Measurements from ENCODE around the gene MAP1S.

MAP1S gene

GRCh38 chr19:17687857-17688784 is 31.2 kb upstream of the MAP1S start, which contains the start of gene UNC13A:
Gene UNC13A (minus strand): TSS chr19:17688354. CDS start chr19:17688199, 155 bp downstream.
- H4K91ac ChIP-seq (ENCODE audit: low read length) = no peak within 1 kb of the TSS
- no peak within 1 kb of the TSS for H3K27ac ChIP-seq (ENCODE audit: low read length, poor library complexity, severe bottlenecking)
- peak within 1 kb of the TSS in 1 of 2 experiments; percentile 29 for H3K4me3 ChIP-seq (ENCODE audit: insufficient read depth in 1 of 2, low read depth in 1 of 2, low read length in 2 of 2)
- DNase-seq = peak; percentile 41
- H3K79me1 ChIP-seq (replicated peaks; ENCODE audit: low read length, poor library complexity, severe bottlenecking) = no peaks in the 10 kb centered on the region
- H3K9ac ChIP-seq (ENCODE audit: low read length) = no peak within 1 kb of the TSS
- no peaks in the 10 kb centered on the region for H3K9me3 ChIP-seq (ENCODE audit: control insufficient read depth, low read length)
- peak within 1 kb of the TSS; percentile 28 for H3K4me2 ChIP-seq (ENCODE audit: low read length, poor library complexity, severe bottlenecking)
- no peak within 1 kb of the TSS for H2AK5ac ChIP-seq (ENCODE audit: low read length, severe bottlenecking)
- H3K4ac ChIP-seq (ENCODE audit: low read depth in 1 of 2, low read length in 2 of 2) = no peak within 1 kb of the TSS
- no peaks in the 10 kb centered on the region for H3K36me3 ChIP-seq (ENCODE audit: control insufficient read depth in 1 of 2, insufficient read depth in 2 of 2, low read depth in 1 of 2, low read length in 2 of 2)
- peaks cover 23% of the 10 kb centered on the region for H3K4me1 ChIP-seq (ENCODE audit: control insufficient read depth, insufficient read depth, low read depth, low read length)
- H3K18ac ChIP-seq (ENCODE audit: low read depth in 1 of 2, low read length in 2 of 2) = no peak within 1 kb of the TSS
- H2BK5ac ChIP-seq (ENCODE audit: low read depth, low read length, poor library complexity, severe bottlenecking) = no peak within 1 kb of the TSS
- no peak within 1 kb of the TSS for H2BK120ac ChIP-seq (ENCODE audit: low read depth, low read length)
- no peak within 1 kb of the TSS for H3K14ac ChIP-seq (ENCODE audit: low read length in 2 of 2)
- H3K23ac ChIP-seq (ENCODE audit: low read length in 2 of 2) = no peak within 1 kb of the TSS
- H3K27me3 ChIP-seq (ENCODE audit: control insufficient read depth in 1 of 2, insufficient read depth in 1 of 2, low read length in 2 of 2) = peaks cover 58 to 62% of the 10 kb centered on the region in 2 experiments
- no peak within 1 kb of the TSS for H2BK12ac ChIP-seq (ENCODE audit: low read length in 2 of 2)
- WGBS = 2% methylated on average over 71 of the region's 77 CpGs
- H4K8ac ChIP-seq (ENCODE audit: low read length) = no peak within 1 kb of the TSS
- no peak within 1 kb of the TSS for H2AFZ ChIP-seq (ENCODE audit: low read depth, low read length)
- H2BK15ac ChIP-seq (ENCODE audit: low read depth, poor library complexity, severe bottlenecking) = no peak within 1 kb of the TSS

- Histone ChIP-seq H3K79me1 (replicated peaks; ENCODE audit: low read length, poor library complexity, severe bottlenecking) (no peaks in the 10 kb centered on the region), H3K23ac (ENCODE audit: low read length in 2 of 2) (no peak overlapping the region), H3K14ac (ENCODE audit: low read length in 2 of 2) (no peak overlapping the region), H3K27me3 (ENCODE audit: control insufficient read depth in 1 of 2, insufficient read depth in 1 of 2, low read length in 2 of 2) (peaks cover 52 to 58% of the 10 kb centered on the region in 2 experiments), H4K8ac (ENCODE audit: low read length) (no peak overlapping the region), H2AK5ac (ENCODE audit: low read length, severe bottlenecking) (no peak overlapping the region), H3K4ac (ENCODE audit: low read depth in 1 of 2, low read length in 2 of 2) (no peak overlapping the region), H3K27ac (ENCODE audit: low read length, poor library complexity, severe bottlenecking) (no peak overlapping the region), H2BK120ac (ENCODE audit: low read depth, low read length) (no peak overlapping the region), H3K36me3 (ENCODE audit: control insufficient read depth in 1 of 2, insufficient read depth in 2 of 2, low read depth in 1 of 2, low read length in 2 of 2) (no peaks in the 10 kb centered on the region), H3K9ac (ENCODE audit: low read length) (no peak overlapping the region), H2AFZ (ENCODE audit: low read depth, low read length) (no peak overlapping the region), H4K91ac (ENCODE audit: low read length) (no peak overlapping the region), H2BK12ac (ENCODE audit: low read length in 2 of 2) (no peak overlapping the region), H2BK5ac (ENCODE audit: low read depth, low read length, poor library complexity, severe bottlenecking) (no peak overlapping the region), H3K4me3 (ENCODE audit: insufficient read depth in 1 of 2, low read depth in 1 of 2, low read length in 2 of 2) (no peak overlapping the region), H3K4me1 (ENCODE audit: control insufficient read depth, insufficient read depth, low read depth, low read length) (peaks cover 23% of the 10 kb centered on the region), H3K18ac (ENCODE audit: low read depth in 1 of 2, low read length in 2 of 2) (no peak overlapping the region), H2BK15ac (ENCODE audit: low read depth, poor library complexity, severe bottlenecking) (no peak overlapping the region), H3K9me3 (ENCODE audit: control insufficient read depth, low read length) (no peaks in the 10 kb centered on the region), H3K4me2 (ENCODE audit: low read length, poor library complexity, severe bottlenecking) (no peak overlapping the region)
- no peak for DNase-seq
- WGBS = 82% methylated on average over 8 of the region's 10 CpGs
Measured at GRCh38 chr19:17688853-17689595, 30.3 kb upstream of the MAP1S start.

GRCh38 chr19:17692566-17692965 is 26.7 kb upstream of the MAP1S start:
- H2AFZ ChIP-seq (ENCODE audit: low read depth, low read length) = no peak overlapping the region
- H4K8ac ChIP-seq (ENCODE audit: low read length) = no peak overlapping the region
- H2BK12ac ChIP-seq (ENCODE audit: low read length in 2 of 2) = no peak overlapping the region
- peaks cover 7% of the 10 kb centered on the region for H3K4me1 ChIP-seq (ENCODE audit: control insufficient read depth, insufficient read depth, low read depth, low read length)
- no peak overlapping the region for H3K27ac ChIP-seq (ENCODE audit: low read length, poor library complexity, severe bottlenecking)
- H3K79me1 ChIP-seq (replicated peaks; ENCODE audit: low read length, poor library complexity, severe bottlenecking) = no peaks in the 10 kb centered on the region
- no peaks in the 10 kb centered on the region for H3K36me3 ChIP-seq (ENCODE audit: control insufficient read depth in 1 of 2, insufficient read depth in 2 of 2, low read depth in 1 of 2, low read length in 2 of 2)
- no peak overlapping the region for H3K23ac ChIP-seq (ENCODE audit: low read length in 2 of 2)
- H2BK15ac ChIP-seq (ENCODE audit: low read depth, poor library complexity, severe bottlenecking) = no peak overlapping the region
- no peak for DNase-seq
- no peak overlapping the region for H3K9ac ChIP-seq (ENCODE audit: low read length)
- H4K91ac ChIP-seq (ENCODE audit: low read length) = no peak overlapping the region
- H3K27me3 ChIP-seq (ENCODE audit: control insufficient read depth in 1 of 2, insufficient read depth in 1 of 2, low read length in 2 of 2) = peaks cover 29 to 53% of the 10 kb centered on the region in 2 experiments
- 86% methylated on average over 3 of the region's 4 CpGs for WGBS
- no peak overlapping the region for H2AK5ac ChIP-seq (ENCODE audit: low read length, severe bottlenecking)
- H3K14ac ChIP-seq (ENCODE audit: low read length in 2 of 2) = no peak overlapping the region
- H3K18ac ChIP-seq (ENCODE audit: low read depth in 1 of 2, low read length in 2 of 2) = no peak overlapping the region
- H3K4me2 ChIP-seq (ENCODE audit: low read length, poor library complexity, severe bottlenecking) = no peak overlapping the region
- H2BK120ac ChIP-seq (ENCODE audit: low read depth, low read length) = no peak overlapping the region
- no peaks in the 10 kb centered on the region for H3K9me3 ChIP-seq (ENCODE audit: control insufficient read depth, low read length)
- no peak overlapping the region for H3K4ac ChIP-seq (ENCODE audit: low read depth in 1 of 2, low read length in 2 of 2)
- H2BK5ac ChIP-seq (ENCODE audit: low read depth, low read length, poor library complexity, severe bottlenecking) = no peak overlapping the region
- H3K4me3 ChIP-seq (ENCODE audit: insufficient read depth in 1 of 2, low read depth in 1 of 2, low read length in 2 of 2) = no peak overlapping the region

- no peak overlapping the region for H3K14ac ChIP-seq (ENCODE audit: low read length in 2 of 2)
- no peak overlapping the region for H2BK5ac ChIP-seq (ENCODE audit: low read depth, low read length, poor library complexity, severe bottlenecking)
- 64% methylated on average over 1 of the region's 2 CpGs for WGBS
- H3K4me1 ChIP-seq (ENCODE audit: control insufficient read depth, insufficient read depth, low read depth, low read length) = no peaks in the 10 kb centered on the region
- H2AFZ ChIP-seq (ENCODE audit: low read depth, low read length) = no peak overlapping the region
- no peak overlapping the region for H3K27ac ChIP-seq (ENCODE audit: low read length, poor library complexity, severe bottlenecking)
- no peak overlapping the region for H3K9ac ChIP-seq (ENCODE audit: low read length)
- H3K4ac ChIP-seq (ENCODE audit: low read depth in 1 of 2, low read length in 2 of 2) = no peak overlapping the region
- H4K91ac ChIP-seq (ENCODE audit: low read length) = no peak overlapping the region
- H3K79me1 ChIP-seq (replicated peaks; ENCODE audit: low read length, poor library complexity, severe bottlenecking) = no peaks in the 10 kb centered on the region
- H2BK120ac ChIP-seq (ENCODE audit: low read depth, low read length) = no peak overlapping the region
- no peak overlapping the region for H3K23ac ChIP-seq (ENCODE audit: low read length in 2 of 2)
- H3K27me3 ChIP-seq (ENCODE audit: control insufficient read depth in 1 of 2, insufficient read depth in 1 of 2, low read length in 2 of 2) = peaks cover 25 to 54% of the 10 kb centered on the region in 2 experiments
- no peak overlapping the region for H3K4me2 ChIP-seq (ENCODE audit: low read length, poor library complexity, severe bottlenecking)
- H3K18ac ChIP-seq (ENCODE audit: low read depth in 1 of 2, low read length in 2 of 2) = no peak overlapping the region
- H4K8ac ChIP-seq (ENCODE audit: low read length) = no peak overlapping the region
- no peak overlapping the region for H2AK5ac ChIP-seq (ENCODE audit: low read length, severe bottlenecking)
- no peak overlapping the region for H2BK12ac ChIP-seq (ENCODE audit: low read length in 2 of 2)
- no peak for DNase-seq
- H3K9me3 ChIP-seq (ENCODE audit: control insufficient read depth, low read length) = no peaks in the 10 kb centered on the region
- H2BK15ac ChIP-seq (ENCODE audit: low read depth, poor library complexity, severe bottlenecking) = no peak overlapping the region
- no peak overlapping the region for H3K4me3 ChIP-seq (ENCODE audit: insufficient read depth in 1 of 2, low read depth in 1 of 2, low read length in 2 of 2)
- H3K36me3 ChIP-seq (ENCODE audit: control insufficient read depth in 1 of 2, insufficient read depth in 2 of 2, low read depth in 1 of 2, low read length in 2 of 2) = no peaks in the 10 kb centered on the region
Measured at GRCh38 chr19:17695198-17695597, 24.1 kb upstream of the MAP1S start.

All from mesenchymal stem cell (in vitro differentiated cells and primary cell).